WTC11 (cell line): ENCODE results near the gene PSD2. TPM values are rescaled to one million over a fixed set of nuclear protein-coding genes. Genes with fewer than 3 reads are reported as not detected.

Source experiments
- ATAC-seq: fragments of 200-7000 bp; cut with Tn5 transposase; 2 replicates; pipeline ENCODE4 v1.10.0; 2021; ENCODE audit warnings: mild to moderate bottlenecking, moderate library complexity
- CTCF ChIA-PET: fragments of 300-600 bp; sonication (Branson Sonifier 250); formaldehyde crosslinking; loops from one replicate; lab custom pipeline; 2021; ENCODE audit warnings: antibody characterized with exemption; lab: Charles Lee
- POLR2A ChIA-PET: fragments of 350-600 bp; sonication (Branson Sonifier 250); formaldehyde crosslinking; loops from one replicate; lab custom pipeline; 2021; ENCODE audit warnings: antibody characterized with exemption; lab: Charles Lee
- DNase-seq: peaks from one replicate; pipeline ENCODE4 v3.0.0; 2021; ENCODE audit warnings: low spot score
- H3K27ac Mint-ChIP-seq: 2 replicates; pipeline ENCODE4 v1.8.0; 2021; ENCODE audit warnings: mixed read lengths
- H3K27me3 Mint-ChIP-seq: 2 replicates; pipeline ENCODE4 v1.8.0; 2021; ENCODE audit warnings: low read depth, mild to moderate bottlenecking, moderate library complexity, mixed read lengths
- H3K36me3 Mint-ChIP-seq: 2 replicates; pipeline ENCODE4 v1.8.0; 2021; ENCODE audit warnings: mixed read lengths
- H3K4me1 Mint-ChIP-seq: 2 replicates; pipeline ENCODE4 v1.8.0; 2022; ENCODE audit warnings: mixed read lengths
- H3K4me3 Mint-ChIP-seq: 2 replicates; pipeline ENCODE4 v1.8.0; 2021; ENCODE audit warnings: mild to moderate bottlenecking, moderate library complexity, mixed read lengths
- H3K9me3 Mint-ChIP-seq: 2 replicates; pipeline ENCODE4 v1.8.0; 2021; ENCODE audit warnings: mixed read lengths
- ESRRA ChIP-seq: sonication (generic); formaldehyde crosslinking; IDR thresholded peaks from 2 replicates; pipeline ENCODE4 v1.8.1; 2022; ENCODE audit warnings: mild to moderate bottlenecking, missing genetic modification reagents, borderline replicate concordance
- ETV6 ChIP-seq: sonication (generic); formaldehyde crosslinking; IDR thresholded peaks from 2 replicates; pipeline ENCODE4 v1.8.1; 2022; ENCODE audit warnings: mild to moderate bottlenecking, missing genetic modification reagents
- GRHL2 ChIP-seq: fragments of 250-450 bp; sonication (Bioruptor Pico); IDR thresholded peaks from 2 replicates; pipeline ENCODE4 v1.8.0; 2022; ENCODE audit warnings: mild to moderate bottlenecking, moderate library complexity; ENCODE audit not compliant: insufficient replicate concordance, severe bottlenecking
- GTF2I ChIP-seq: fragments of 250-450 bp; sonication (Bioruptor Pico); conservative IDR thresholded peaks from 2 replicates; pipeline ENCODE4 v1.4.0; 2021; ENCODE audit warnings: mild to moderate bottlenecking
- HMGA2 ChIP-seq: fragments of 250-450 bp; sonication (Bioruptor Pico); IDR thresholded peaks from 2 replicates; pipeline ENCODE4 v1.4.0; 2021; ENCODE audit warnings: mild to moderate bottlenecking, moderate library complexity
- JUN ChIP-seq: sonication (generic); formaldehyde crosslinking; IDR thresholded peaks from 2 replicates; pipeline ENCODE4 v1.8.0; 2023; ENCODE audit warnings: mild to moderate bottlenecking, missing genetic modification reagents
- NFATC4 ChIP-seq: fragments of 250-450 bp; sonication (Bioruptor Pico); IDR thresholded peaks from 2 replicates; pipeline ENCODE4 v1.9.0; 2021; ENCODE audit warnings: mild to moderate bottlenecking
- SMAD4 ChIP-seq: sonication (generic); formaldehyde crosslinking; IDR thresholded peaks from 2 replicates; pipeline ENCODE4 v1.8.0; 2022; ENCODE audit warnings: mild to moderate bottlenecking, missing genetic modification reagents
- TCF7 ChIP-seq: sonication (generic); formaldehyde crosslinking; IDR thresholded peaks from 2 replicates; pipeline ENCODE4 v1.8.0; 2022; ENCODE audit warnings: mild to moderate bottlenecking, low read depth, missing genetic modification reagents, moderate library complexity
- ZNF219 ChIP-seq: sonication (generic); formaldehyde crosslinking; IDR thresholded peaks from 2 replicates; pipeline ENCODE4 v1.8.0; 2023; ENCODE audit warnings: missing genetic modification reagents, mild to moderate bottlenecking, borderline replicate concordance
- ZNF396 ChIP-seq: fragments of 250-450 bp; sonication (Bioruptor Pico); IDR thresholded peaks from 2 replicates; pipeline ENCODE4 v1.8.0; 2021; ENCODE audit warnings: mild to moderate bottlenecking, moderate library complexity, borderline replicate concordance
- total RNA-seq: library from RNA; stranded (reverse); gene quantifications from 3 replicates; pipeline ENCODE4 v1.2.3, GENCODE V29; 2021
- TF ChIP-seq, protein P1 (sequence below): fragments of 250-450 bp; sonication (Bioruptor Pico); IDR thresholded peaks from 2 replicates; pipeline ENCODE4 v1.8.0; 2021; ENCODE audit warnings: mild to moderate bottlenecking
- TF ChIP-seq, protein P2 (sequence below): sonication (generic); formaldehyde crosslinking; IDR thresholded peaks from 2 replicates; pipeline ENCODE4 v1.8.1; 2022; ENCODE audit warnings: mild to moderate bottlenecking, moderate library complexity, missing genetic modification reagents
- TF ChIP-seq, protein P3 (sequence below): fragments of 200-600 bp; IDR thresholded peaks from 2 replicates; pipeline ENCODE4 v1.8.0; 2022; ENCODE audit warnings: antibody characterized with exemption
- TF ChIP-seq, protein P4 (sequence below): fragments of 250-450 bp; sonication (Bioruptor Pico); IDR thresholded peaks from 2 replicates; pipeline ENCODE4 v2.1.2; 2022; ENCODE audit warnings: mild to moderate bottlenecking, moderate library complexity
- TF ChIP-seq, protein P5 (sequence below): sonication (generic); formaldehyde crosslinking; IDR thresholded peaks from 2 replicates; pipeline ENCODE4 v1.8.1; 2022; ENCODE audit warnings: mild to moderate bottlenecking, missing genetic modification reagents, moderate library complexity, borderline replicate concordance
- TF ChIP-seq, protein P6 (sequence below): sonication (generic); formaldehyde crosslinking; IDR thresholded peaks from 2 replicates; pipeline ENCODE4 v1.8.1; 2023; ENCODE audit warnings: mild to moderate bottlenecking, missing genetic modification reagents, moderate library complexity

The PSD2 gene
- total RNA-seq, 1 experiment from 2014 or later: 0.57 TPM

DNA sequence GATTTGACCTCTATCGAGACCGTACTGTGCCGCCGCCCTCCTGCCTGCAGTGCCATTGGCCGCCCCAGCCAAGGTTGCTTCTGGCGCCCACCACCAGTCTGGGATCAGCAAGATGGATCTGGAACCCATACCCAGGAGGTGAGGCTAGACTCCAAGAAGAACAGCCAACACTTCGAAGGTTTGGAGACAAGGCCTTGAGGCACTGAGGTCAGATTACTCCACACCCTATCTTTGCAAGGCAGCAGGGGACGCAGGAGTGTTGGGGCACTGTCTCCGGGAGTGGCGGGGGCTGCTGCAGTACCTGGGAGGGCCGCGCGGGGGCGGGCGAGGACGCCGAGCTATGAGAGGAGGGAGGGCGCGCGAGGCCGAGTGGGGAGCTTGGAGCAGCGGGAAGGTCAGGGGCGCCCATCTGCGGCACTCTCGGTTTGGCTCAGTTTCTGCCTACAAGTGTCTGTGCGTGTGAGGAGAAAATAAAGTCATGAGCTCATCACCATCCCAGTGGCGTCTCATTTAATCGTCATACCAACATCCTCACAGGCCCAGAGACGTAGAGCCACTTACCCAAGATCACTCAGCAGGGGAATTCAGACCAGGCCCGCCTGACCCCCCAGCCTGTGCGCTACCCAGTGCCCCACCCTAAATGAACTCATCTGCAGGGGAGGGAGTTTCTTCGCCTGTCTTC lies 20.5 kb upstream of the PSD2 start (continued):
- TF ChIP-seq, protein P1, sequence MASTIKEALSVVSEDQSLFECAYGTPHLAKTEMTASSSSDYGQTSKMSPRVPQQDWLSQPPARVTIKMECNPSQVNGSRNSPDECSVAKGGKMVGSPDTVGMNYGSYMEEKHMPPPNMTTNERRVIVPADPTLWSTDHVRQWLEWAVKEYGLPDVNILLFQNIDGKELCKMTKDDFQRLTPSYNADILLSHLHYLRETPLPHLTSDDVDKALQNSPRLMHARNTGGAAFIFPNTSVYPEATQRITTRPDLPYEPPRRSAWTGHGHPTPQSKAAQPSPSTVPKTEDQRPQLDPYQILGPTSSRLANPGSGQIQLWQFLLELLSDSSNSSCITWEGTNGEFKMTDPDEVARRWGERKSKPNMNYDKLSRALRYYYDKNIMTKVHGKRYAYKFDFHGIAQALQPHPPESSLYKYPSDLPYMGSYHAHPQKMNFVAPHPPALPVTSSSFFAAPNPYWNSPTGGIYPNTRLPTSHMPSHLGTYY (CRISPR knock-in tag): no peak
- TF ChIP-seq, protein P2, sequence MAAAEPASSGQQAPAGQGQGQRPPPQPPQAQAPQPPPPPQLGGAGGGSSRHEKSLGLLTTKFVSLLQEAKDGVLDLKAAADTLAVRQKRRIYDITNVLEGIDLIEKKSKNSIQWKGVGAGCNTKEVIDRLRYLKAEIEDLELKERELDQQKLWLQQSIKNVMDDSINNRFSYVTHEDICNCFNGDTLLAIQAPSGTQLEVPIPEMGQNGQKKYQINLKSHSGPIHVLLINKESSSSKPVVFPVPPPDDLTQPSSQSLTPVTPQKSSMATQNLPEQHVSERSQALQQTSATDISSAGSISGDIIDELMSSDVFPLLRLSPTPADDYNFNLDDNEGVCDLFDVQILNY (CRISPR knock-in tag): 0 out of 2 replicates have a peak, but pooled peaks have one; percentile 37
- TF ChIP-seq, protein P3, sequence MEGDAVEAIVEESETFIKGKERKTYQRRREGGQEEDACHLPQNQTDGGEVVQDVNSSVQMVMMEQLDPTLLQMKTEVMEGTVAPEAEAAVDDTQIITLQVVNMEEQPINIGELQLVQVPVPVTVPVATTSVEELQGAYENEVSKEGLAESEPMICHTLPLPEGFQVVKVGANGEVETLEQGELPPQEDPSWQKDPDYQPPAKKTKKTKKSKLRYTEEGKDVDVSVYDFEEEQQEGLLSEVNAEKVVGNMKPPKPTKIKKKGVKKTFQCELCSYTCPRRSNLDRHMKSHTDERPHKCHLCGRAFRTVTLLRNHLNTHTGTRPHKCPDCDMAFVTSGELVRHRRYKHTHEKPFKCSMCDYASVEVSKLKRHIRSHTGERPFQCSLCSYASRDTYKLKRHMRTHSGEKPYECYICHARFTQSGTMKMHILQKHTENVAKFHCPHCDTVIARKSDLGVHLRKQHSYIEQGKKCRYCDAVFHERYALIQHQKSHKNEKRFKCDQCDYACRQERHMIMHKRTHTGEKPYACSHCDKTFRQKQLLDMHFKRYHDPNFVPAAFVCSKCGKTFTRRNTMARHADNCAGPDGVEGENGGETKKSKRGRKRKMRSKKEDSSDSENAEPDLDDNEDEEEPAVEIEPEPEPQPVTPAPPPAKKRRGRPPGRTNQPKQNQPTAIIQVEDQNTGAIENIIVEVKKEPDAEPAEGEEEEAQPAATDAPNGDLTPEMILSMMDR: peak; percentile 98
- no peak; the same call in 1 of the 2 replicates for TF ChIP-seq GTF2I (CRISPR knock-in tag)

DNA sequence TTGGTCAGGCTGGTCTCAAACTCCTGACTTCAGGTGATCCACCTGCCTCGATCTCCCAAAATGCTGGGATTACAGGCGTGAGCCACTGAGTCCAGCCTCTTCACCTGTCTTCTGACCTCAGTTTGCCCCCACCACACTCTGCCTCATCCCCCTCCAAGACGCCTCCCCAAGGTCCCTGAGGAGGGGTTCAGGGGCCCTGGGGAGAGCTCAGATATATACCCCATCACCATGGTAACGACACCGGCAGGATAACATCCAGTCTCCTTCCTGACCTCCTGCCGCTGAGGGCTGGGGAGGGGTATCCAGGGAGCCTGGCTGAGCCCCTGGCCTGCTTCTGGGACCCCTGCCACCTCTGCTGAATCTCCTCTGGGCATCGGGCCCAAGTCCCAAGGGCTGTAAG lies 19.7 kb upstream of the PSD2 start:
- TF ChIP-seq ETV6: no peak
- no peak for TF ChIP-seq TCF7 (CRISPR knock-in tag)
- TF ChIP-seq ZNF219 (CRISPR knock-in tag): no peak
- no peak for TF ChIP-seq ESRRA (CRISPR knock-in tag)
- no peak for TF ChIP-seq JUN
- TF ChIP-seq, protein P4, sequence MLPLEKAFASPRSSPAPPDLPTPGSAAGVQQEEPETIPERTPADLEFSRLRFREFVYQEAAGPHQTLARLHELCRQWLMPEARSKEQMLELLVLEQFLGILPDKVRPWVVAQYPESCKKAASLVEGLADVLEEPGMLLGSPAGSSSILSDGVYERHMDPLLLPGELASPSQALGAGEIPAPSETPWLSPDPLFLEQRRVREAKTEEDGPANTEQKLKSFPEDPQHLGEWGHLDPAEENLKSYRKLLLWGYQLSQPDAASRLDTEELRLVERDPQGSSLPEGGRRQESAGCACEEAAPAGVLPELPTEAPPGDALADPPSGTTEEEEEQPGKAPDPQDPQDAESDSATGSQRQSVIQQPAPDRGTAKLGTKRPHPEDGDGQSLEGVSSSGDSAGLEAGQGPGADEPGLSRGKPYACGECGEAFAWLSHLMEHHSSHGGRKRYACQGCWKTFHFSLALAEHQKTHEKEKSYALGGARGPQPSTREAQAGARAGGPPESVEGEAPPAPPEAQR: no peak
- no peak for TF ChIP-seq HMGA2 (CRISPR knock-in tag)
- POLR2A ChIA-PET: interaction anchor here (0.7 kb wide), 1 partner anchor 12 kb away, joined by 4 read pairs; no protein-coding TSS in a partner anchor
- CTCF ChIA-PET: interaction anchor here (0.7 to 7.2 kb wide), 50 partner anchors 8 to 430 kb away, joined by 3 to 95 read pairs (median 7); partner anchors contain the start of genes CXXC5, NRG2 and PSD2
- Mint-ChIP-seq H3K4me1 (peaks cover 11% of the 10 kb centered on the region; the same call in 1 of the 2 replicates), H3K36me3 (no peaks in the 10 kb centered on the region), H3K4me3 (no peak overlapping the region), H3K27ac (no peak overlapping the region), H3K9me3 (no peaks in the 10 kb centered on the region), H3K27me3 (peaks cover 34% of the 10 kb centered on the region)
- ATAC-seq (no peak), DNase-seq (no peak)

DNA sequence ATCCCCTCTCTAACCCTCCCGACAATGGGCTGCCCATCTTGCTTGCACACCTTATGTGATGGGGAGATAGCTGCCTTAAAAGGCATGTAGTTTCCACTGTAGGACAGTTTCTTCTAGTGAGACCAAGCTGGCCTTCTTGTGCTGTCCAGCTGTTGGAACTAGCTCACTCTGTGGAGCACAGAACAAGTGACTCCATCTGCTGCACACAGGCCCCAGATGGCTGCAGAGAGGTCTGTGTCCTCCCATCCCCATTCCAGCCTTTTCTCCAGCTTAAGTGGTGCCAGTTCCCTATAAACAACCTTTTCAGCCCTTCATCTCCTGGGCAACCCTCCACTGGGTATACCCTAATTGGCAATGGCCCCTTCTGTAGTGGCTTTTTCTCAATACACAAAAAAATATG lies 18.7 kb upstream of the PSD2 start:
- DNase-seq (no peak), ATAC-seq (no peak)
- ChIA-PET CTCF (interaction anchor here (0.8 to 7.2 kb wide), 12 partner anchors 10 to 192 kb away, joined by 3 to 95 read pairs (median 11); partner anchors contain the start of gene PSD2), POLR2A (no interaction called here)
- H3K4me1 Mint-ChIP-seq: peaks cover 11% of the 10 kb centered on the region; the same call in 1 of the 2 replicates
- H3K4me3 Mint-ChIP-seq: no peak overlapping the region
- H3K27me3 Mint-ChIP-seq: peaks cover 34% of the 10 kb centered on the region
- H3K27ac Mint-ChIP-seq: no peak overlapping the region
- H3K9me3 Mint-ChIP-seq: no peaks in the 10 kb centered on the region
- H3K36me3 Mint-ChIP-seq: no peaks in the 10 kb centered on the region
- TF ChIP-seq ZNF396 (CRISPR knock-in tag) (no peak), SMAD4 (CRISPR knock-in tag) (no peak), GRHL2 (CRISPR knock-in tag) (no peak), NFATC4 (CRISPR knock-in tag) (no peak)
- TF ChIP-seq, protein P4: no peak
- TF ChIP-seq, protein P5, sequence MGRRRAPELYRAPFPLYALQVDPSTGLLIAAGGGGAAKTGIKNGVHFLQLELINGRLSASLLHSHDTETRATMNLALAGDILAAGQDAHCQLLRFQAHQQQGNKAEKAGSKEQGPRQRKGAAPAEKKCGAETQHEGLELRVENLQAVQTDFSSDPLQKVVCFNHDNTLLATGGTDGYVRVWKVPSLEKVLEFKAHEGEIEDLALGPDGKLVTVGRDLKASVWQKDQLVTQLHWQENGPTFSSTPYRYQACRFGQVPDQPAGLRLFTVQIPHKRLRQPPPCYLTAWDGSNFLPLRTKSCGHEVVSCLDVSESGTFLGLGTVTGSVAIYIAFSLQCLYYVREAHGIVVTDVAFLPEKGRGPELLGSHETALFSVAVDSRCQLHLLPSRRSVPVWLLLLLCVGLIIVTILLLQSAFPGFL: no peak
- TF ChIP-seq, protein P6, sequence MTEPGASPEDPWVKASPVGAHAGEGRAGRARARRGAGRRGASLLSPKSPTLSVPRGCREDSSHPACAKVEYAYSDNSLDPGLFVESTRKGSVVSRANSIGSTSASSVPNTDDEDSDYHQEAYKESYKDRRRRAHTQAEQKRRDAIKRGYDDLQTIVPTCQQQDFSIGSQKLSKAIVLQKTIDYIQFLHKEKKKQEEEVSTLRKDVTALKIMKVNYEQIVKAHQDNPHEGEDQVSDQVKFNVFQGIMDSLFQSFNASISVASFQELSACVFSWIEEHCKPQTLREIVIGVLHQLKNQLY: no peak
